ENCODE data around the gene EPOP.

DNA sequence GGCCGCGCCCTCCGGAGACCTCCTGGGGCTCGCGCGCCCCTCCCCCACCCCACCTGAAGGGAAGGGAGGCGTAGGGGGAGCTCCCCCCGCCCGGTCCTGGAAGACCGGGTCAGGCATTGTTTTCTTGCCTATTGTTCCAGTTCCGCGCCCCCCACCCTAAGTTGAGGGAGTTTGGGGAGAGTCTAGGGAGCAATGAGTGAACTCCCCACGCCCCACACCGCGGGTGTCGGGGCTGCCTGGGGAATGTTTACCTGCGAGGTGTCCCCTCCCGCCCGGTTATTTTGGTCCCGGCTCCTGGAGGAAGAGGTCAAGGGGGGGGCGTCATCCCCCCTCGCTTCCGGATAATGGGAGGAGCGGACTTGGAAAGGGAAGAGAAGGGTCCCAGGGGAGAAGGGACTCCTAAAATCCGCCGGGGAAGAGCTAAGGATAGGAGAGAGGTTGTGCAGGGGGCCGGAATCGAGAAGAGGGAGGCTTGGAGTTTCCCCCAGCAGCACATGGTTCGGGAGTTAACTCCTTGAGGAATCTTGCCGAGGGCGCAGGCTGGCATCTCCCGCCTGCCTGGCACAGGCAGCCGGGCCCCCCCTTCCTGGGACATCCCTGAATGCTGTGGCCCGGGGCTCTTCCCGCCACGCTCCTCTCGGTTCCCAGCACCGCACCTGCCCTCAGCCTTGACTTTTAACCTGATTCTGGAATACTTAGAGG is 31.2 kb upstream of the EPOP start:
- TF ChIP-seq, protein P1, sequence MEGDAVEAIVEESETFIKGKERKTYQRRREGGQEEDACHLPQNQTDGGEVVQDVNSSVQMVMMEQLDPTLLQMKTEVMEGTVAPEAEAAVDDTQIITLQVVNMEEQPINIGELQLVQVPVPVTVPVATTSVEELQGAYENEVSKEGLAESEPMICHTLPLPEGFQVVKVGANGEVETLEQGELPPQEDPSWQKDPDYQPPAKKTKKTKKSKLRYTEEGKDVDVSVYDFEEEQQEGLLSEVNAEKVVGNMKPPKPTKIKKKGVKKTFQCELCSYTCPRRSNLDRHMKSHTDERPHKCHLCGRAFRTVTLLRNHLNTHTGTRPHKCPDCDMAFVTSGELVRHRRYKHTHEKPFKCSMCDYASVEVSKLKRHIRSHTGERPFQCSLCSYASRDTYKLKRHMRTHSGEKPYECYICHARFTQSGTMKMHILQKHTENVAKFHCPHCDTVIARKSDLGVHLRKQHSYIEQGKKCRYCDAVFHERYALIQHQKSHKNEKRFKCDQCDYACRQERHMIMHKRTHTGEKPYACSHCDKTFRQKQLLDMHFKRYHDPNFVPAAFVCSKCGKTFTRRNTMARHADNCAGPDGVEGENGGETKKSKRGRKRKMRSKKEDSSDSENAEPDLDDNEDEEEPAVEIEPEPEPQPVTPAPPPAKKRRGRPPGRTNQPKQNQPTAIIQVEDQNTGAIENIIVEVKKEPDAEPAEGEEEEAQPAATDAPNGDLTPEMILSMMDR (IDR thresholded peaks at IDR 0.05; ENCODE audit: low read length), result no peak
- TF ChIP-seq EZH2 (optimal IDR thresholded peaks at IDR 0.05; ENCODE audit: low read depth, low read length), result no peak
